NK-92 (cell line): Measurements from ENCODE around the gene CAMK1D.
"Not testable (repeated sequence)": the region's sequence is repeated elsewhere in the genome, so short reads cannot be mapped to it uniquely, and the experiment has no call there.

Experiments used
- DNase-seq: peaks from one replicate; lab custom pipeline; 2025; ENCODE audit not compliant: unreplicated experiment; lab: John Stamatoyannopoulos, UW

CAMK1D gene

DNA sequence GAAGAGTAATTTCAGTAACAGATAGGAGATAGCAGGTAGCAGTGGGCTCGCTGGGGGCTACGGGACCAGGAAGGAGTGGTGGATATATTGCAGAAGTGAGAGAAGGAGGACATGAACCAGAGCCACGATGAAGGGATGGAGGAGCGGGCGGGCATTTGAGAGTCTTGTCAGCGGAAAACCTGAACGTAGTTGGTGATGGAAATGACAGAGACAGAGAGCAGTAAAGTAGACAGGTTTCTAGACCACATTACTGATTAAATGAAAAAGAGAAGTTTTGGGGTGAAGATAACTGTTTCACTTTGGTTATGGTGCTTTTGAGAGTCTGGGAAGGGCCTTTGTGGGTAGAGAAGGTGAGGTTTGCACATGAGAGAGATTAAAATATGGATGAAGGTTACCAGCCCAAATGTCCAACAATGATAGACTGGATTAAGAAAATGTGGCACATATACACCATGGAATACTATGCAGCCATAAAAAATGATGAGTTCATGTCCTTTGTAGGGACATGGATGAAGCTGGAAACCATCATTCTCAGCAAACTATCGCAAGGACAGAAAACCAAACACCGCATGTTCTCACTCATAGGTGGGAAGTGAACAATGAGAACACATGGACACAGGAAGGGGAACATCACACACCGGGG, 196.9 kb downstream of the CAMK1D start:
- not testable (repeated sequence) for DNase-seq

DNA sequence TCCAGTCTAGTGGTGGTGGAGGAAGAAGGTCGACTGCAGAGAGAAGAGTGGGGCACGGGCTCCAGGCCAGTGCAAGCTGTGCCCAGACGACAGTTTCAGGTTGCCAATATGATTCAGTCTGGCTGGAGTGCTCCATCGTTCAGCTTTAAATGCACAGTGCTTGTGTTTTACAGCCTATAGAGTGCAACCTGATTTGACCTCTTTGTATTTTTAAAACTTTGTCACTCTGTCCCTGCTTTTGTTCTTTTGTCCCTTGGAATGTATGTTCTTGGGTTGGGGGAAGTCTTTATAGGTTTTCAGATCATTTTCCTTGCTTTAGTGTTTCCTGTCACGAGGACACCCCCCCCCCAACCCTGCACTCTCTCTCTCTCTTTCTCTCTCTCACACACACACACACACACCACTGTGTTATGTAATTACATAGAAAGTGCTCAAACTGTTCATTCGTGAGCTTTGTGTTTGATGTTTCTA, 198.0 kb downstream of the CAMK1D start:
- no peak for DNase-seq

DNA sequence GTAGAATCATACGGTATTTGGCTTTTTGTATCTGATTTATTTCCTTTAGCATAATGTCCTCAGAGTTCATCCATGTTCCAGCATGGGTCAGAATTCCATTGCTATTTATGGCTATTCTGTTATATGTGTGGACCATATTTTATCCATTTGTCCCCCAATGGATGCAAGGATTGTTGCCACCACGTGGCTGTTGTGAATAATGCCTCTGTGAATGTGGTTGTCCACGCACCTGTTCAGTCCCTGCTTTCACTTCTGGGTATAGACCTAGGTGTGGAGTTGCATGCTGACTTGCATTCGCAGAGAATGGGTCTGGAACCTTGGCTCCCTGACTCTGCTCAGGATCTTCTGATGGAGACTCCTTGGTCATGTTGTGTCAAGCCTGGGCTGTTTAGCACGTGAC, 199.9 kb downstream of the CAMK1D start:
- DNase-seq = no peak

DNA sequence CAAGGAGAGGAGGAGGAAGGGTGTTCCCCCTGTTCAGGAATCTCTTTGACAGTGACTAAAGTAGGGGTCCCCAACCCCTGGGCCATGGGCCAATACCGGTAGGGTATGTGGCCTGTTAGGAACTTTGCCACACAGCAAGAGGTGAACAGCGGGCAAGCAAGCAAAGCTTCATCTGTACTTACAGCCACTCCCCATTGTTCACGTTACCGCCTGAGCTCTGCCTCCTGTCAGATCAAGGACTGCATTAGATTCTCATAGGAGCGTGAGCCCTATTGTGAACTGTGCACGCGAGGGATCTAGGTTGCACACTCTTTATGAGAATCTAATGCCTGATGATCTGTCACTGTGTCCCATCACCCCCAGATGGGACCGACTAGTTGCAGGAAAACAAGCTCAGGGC, 201.6 kb downstream of the CAMK1D start:
- no peak for DNase-seq

DNA sequence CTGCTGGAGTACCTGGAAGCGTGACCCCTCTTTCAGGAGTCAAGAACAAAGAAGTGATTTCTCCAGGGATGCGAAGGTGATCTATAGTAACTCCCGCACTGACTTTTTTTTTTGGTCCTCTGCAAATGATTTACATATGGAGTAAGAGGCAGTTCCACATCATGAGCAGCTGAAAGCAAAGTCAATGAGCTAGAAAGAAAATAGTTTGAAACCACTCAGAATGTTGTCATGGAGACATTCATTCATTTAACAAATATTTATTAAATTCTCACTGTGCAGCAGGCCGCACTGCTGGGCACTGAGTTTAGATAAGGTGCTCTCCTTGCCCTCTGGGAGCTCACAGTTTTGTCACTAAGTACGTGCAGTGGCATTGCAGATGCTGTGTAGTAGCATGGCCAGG, 206.7 kb downstream of the CAMK1D start:
- no peak for DNase-seq

- no peak for DNase-seq
These were observed 210.3 kb downstream of the CAMK1D start for GRCh38 chr10:12559578-12560178.

GRCh38 chr10:12561307-12561706, 212.0 kb downstream of the CAMK1D start:
- no peak for DNase-seq

GRCh38 chr10:12561720-12562119, 212.4 kb downstream of the CAMK1D start:
- DNase-seq = no peak

DNA sequence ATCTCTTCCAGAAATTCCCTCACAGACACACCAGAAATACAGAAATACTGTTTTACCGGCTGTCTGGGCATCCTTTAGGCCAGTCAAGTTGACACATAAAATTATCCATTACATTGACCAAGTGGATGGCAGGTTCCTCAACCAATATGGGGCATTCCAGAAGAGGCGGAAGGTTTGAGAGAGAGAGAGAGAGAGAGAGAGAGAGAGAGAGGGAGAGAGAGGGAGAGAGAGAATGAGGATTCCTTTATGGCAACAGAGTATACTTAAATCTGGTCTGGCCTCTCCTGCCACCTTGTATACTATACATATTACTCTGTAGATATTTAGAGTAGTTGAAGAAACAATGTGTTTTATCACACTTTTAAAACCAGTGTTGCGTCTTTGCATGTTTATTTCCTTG, 214.1 kb downstream of the CAMK1D start:
- DNase-seq = no peak

DNA sequence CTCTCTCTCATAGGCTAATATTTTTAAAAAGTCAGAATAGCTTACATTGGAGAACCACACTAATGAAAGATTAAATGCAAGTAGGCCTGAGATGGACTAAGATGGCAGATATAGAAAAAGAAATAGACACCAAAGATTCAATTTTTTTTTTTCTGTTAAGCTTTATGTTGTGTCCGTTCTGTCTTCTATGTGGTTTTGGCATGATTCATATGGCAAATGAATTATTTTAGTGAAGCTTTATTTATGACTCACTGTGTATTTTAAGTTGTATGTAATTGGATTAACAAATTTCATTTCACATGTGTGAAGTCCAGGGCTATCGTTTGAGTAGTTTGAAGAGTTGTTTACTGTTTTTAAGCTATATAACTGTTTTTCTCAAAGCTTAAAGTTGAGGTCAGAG, 214.8 kb downstream of the CAMK1D start:
- DNase-seq = no peak

GRCh38 chr10:12566161-12567115, 217.1 kb downstream of the CAMK1D start:
- DNase-seq = no peak

DNA sequence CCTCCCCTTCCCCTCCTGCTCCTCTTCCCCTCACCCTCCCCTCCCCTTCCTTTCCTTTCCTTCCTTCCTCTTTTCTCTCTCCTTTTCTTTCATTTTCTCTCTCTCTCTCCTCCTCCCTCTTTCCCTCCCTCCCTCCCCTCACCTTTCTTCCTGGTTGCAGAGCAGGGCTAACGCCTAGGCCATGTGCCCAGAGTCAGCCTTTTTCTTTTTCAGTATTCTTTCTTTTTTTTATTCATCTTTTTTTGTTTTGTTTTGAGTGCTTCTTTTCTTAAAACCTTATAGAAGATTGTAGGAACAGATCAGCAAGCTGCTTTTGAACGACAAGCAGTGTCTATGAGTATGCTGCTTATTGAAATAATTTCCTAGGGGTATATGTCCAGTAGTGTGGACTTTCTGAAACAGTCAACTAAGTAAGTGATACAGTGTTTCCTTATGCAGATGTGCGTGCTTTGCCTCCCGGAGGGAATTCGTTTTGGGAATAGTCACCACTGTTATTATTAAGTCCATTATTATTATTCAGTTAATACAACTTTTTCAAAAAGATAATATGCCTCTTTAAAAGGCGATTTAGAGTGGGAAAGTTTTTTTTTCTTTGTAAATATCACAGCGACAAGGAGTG, 219.2 kb downstream of the CAMK1D start:
- no peak for DNase-seq

- DNase-seq = no peak
These were observed 222.9 kb downstream of the CAMK1D start for GRCh38 chr10:12572281-12572680.

GRCh38 chr10:12577610-12578009, 228.3 kb downstream of the CAMK1D start:
- no peak for DNase-seq

- DNase-seq = no peak
These were observed 230.9 kb downstream of the CAMK1D start for GRCh38 chr10:12579954-12580858.

- no peak for DNase-seq
These were observed 234.7 kb downstream of the CAMK1D start for GRCh38 chr10:12583891-12584595.

DNA sequence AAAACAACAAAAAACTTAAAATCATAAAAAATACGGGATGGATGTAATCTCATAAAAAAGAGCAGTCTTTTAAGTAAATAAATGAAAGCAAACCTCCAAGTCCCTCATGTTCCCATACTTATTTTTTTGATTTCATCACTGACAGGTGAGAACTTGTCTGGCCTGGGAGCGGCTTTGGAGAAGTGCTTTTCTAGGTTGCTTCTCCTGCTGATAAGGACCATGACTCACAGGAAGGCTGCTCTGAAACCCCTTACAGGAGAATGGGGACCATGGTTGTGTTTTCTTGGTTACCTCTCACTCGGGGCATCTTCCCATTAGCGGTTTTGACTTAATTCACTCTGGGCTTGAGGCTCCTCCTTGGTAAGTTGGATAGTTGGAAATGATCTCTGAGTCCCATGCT, 237.4 kb downstream of the CAMK1D start:
- no peak for DNase-seq

DNA sequence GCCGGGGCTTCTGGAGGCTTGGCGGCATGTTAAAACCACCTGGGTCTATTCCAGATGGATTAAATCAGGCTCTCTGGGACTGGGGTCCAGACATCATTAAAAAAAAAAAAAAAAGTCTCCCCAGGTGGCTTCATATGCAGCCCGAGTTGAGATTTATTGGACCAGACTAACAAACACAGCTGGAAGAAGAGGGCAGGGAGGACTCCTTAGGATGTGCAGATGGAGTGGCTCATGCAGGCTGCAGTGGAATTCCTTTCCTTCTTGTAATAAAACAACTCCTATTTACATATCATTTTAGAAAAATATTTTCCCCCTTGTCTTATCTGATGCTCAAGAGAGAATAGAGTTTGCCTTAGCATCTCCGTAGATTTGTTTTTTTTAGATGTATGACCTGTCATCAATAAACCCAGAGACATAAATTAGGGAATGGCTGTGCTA, 238.1 kb downstream of the CAMK1D start:
- no peak for DNase-seq

- no peak for DNase-seq
These were observed 238.9 kb downstream of the CAMK1D start for GRCh38 chr10:12588091-12588860.
